Choroid plexus epithelial cell (primary cell): ENCODE measurements around the gene SCAF4.

ENCODE experiments used
- DNase-seq: peaks from one replicate; pipeline ENCODE4 v3.0.0-alpha.2; 2010; ENCODE audit warnings: low read depth
- H3K4me3 ChIP-seq: 2 replicates; pipeline ENCODE4 v1.5.1; 2011; ENCODE audit warnings: low read depth, mild to moderate bottlenecking, control low read depth, low read length, moderate library complexity
- TF ChIP-seq, protein P1 (sequence below): conservative IDR thresholded peaks from 2 replicates; pipeline ENCODE4 v1.5.1; 2011; ENCODE audit warnings: low read depth, mild to moderate bottlenecking, control low read depth, inconsistent platforms, low read length, moderate library complexity

SCAF4 gene

DNA sequence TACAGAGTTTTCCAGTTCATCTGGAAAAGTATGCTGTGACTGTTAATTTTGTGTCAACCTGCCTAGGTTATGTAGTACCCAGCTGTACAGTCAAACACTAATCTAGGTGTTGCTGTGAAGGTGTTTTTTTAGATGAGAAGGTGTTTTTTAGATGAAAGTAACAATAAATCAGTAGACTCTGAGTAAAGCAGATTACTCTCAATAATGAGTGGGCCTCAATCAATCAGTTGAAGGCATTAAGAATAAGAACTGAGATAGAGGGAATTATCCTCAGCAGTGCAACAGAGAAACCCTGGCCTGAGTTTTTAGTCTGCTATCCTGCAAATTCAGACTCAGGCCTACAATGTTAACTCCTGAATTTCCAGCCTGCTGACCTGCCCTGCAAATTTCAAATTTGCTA, 33.5 kb downstream of the SCAF4 start:
- no peak for DNase-seq
- H3K4me3 ChIP-seq: no peak overlapping the region
- TF ChIP-seq, protein P1, sequence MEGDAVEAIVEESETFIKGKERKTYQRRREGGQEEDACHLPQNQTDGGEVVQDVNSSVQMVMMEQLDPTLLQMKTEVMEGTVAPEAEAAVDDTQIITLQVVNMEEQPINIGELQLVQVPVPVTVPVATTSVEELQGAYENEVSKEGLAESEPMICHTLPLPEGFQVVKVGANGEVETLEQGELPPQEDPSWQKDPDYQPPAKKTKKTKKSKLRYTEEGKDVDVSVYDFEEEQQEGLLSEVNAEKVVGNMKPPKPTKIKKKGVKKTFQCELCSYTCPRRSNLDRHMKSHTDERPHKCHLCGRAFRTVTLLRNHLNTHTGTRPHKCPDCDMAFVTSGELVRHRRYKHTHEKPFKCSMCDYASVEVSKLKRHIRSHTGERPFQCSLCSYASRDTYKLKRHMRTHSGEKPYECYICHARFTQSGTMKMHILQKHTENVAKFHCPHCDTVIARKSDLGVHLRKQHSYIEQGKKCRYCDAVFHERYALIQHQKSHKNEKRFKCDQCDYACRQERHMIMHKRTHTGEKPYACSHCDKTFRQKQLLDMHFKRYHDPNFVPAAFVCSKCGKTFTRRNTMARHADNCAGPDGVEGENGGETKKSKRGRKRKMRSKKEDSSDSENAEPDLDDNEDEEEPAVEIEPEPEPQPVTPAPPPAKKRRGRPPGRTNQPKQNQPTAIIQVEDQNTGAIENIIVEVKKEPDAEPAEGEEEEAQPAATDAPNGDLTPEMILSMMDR: no peak

DNA sequence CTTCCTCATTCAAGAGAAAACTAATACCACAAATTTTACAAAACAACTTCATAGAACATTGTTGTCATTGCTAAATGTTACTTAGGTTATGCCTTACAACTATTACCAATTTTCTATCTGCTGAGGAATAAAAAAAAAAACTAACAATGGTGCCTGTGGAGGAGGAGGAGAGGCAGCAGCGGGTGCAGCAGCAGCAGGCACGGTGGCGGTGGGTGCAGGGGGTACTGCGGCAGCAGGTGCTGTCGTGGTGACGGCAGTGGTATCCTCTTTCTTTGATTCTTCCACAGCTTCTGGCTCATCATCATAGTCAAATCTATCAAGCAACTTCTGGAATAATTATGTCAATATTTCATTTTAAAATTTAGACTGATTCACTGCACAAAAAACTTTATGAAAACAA, 35.5 kb downstream of the SCAF4 start:
- TF ChIP-seq, protein P1: no peak
- DNase-seq: no peak
- H3K4me3 ChIP-seq: no peak overlapping the region

DNA sequence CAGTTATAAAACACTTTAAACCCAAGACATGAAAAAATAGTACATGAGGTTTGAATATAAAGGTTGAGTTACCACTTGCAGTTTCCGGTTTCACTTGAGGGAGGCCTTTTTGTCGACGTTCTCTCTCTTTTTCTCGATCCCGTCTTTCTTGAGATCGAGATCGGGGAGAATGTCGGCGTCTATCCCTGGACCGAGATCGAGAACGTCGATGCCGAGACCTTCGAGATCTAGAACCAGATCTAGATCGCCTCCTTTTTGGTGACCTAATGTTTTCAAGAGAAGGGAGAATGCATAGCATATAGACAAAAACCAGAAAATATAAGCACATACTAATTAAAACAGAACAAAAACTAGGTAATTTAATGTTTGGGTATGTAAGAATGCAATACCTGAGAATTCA, 38.7 kb downstream of the SCAF4 start:
- TF ChIP-seq, protein P1: no peak
- no peak overlapping the region for H3K4me3 ChIP-seq
- no peak for DNase-seq

DNA sequence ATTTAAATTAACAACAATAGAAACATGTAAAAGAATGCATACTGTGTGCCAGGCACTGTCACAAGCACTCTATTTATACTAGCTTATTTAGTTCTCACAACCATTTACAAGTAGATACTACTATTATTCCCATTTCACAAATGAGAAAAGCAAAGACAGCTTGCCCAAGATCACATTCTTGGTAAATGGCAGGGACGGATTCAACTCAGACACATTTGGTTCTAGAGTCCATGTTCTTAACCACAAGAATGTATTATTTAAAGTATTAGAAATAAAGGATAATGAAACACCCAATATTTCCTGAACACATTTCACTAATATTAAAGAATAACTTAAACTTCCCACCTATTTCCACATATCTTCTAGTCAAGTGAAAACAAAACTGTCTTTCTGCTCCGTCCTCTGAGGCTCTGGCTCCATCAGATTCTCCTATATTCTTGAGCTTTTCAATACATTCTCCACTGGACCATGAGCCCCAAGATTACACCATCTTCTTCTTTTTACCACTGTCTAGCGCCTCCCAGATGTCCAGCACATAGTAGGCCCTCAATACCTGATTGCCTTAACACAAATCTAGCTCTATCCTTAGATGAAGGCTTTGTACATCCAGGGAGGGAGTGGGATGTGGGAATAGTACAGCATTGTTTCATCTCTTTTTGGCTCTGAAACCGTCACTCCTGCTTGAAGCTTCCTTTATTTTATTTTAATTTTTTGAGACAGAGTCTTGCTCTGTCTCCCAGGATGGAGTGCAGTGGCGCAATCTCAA, 43.1 kb downstream of the SCAF4 start:
- TF ChIP-seq, protein P1: no peak
- no peak overlapping the region for H3K4me3 ChIP-seq
- peak; percentile 35 for DNase-seq

DNA sequence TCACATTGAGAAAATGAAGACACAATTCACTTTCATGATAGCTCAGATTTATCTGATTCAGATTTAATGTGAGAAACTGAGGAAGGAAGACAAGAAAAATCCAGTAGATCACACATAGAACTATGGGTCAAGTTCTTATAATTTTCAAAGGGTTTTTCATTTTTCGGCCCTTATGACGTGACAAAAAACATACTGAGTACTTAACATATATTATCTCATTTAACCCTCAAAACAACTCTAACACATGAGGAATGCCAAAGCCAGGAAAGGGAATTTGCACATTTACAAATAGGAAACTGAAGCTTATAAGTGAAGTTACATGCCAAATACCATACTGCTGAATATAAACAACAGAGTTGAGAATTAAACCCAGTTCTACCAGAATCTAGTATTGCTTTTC, 44.8 kb downstream of the SCAF4 start:
- TF ChIP-seq, protein P1: no peak
- no peak for DNase-seq
- no peak overlapping the region for H3K4me3 ChIP-seq

DNA sequence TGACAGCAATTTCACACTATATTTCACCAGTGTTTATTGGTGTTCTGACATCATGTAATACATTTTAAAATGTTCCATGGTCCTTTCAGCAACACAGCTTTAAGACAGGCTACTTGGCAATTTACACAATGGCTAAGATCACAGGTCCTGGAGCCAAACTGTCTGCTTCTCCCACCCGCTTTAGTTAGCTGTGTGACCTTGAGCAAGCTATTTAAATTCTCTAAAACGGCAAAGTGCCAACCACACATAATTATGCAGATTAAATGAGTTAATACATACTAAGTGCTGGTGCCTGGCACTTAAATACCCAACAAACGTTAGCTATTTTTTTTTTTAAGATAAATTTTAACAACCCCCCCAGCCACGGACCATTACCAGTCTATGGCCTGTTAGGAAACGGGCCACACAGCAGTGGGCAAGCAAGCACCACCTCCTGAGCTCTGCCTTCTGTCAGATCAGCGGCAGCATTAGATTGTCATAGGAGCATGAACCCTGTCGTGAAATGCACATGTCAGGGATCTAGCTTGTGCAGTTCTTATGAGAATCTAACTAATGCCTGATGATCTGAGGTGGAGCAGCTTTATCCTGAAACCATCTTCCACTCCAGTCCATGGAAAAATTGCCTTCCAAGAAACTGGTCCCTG, 45.5 kb downstream of the SCAF4 start:
- TF ChIP-seq, protein P1: no peak
- H3K4me3 ChIP-seq: no peak overlapping the region
- DNase-seq: no peak

DNA sequence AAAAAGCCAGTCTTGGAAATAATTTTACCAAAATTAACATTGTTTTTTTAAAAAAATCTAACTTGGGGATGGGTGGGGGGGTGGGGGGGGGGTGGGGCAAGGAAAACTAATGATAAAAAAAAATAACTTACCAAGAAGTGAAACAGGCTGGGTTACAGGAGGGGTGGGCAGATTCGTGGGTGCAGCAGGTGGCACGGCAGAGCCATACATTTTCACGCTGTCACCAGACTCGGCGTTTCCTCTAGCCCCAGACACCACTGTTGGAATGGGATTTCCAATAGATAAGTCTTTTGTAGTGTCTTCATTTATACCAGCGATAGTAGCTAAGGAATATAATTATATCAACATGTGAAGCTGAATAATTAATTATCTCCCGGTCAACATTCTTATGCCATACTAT, 47.0 kb downstream of the SCAF4 start:
- no peak overlapping the region for H3K4me3 ChIP-seq
- DNase-seq: no peak
- TF ChIP-seq, protein P1: no peak
